GM11168 (cell line): ENCODE measurements around the gene RAPGEF2.
"Not testable (repeated sequence)": the region's sequence is repeated elsewhere in the genome, so short reads cannot be mapped to it uniquely, and the experiment has no call there.

Experiments used
- in situ Hi-C: fragments of 300-500 bp; cut with MboI; formaldehyde crosslinking; loops from one replicate; pipeline ENCODE4 v1.12.0; 2022; ENCODE audit warnings: low sequenced_read_pairs; ENCODE audit not compliant: unreplicated experiment

The RAPGEF2 gene

GRCh38 chr4:159153669-159154068 is 50.8 kb downstream of the RAPGEF2 start:
- in situ Hi-C loops: no loop called here

- in situ Hi-C loops: no loop called here
Observed at GRCh38 chr4:159155119-159155518, 52.2 kb downstream of the RAPGEF2 start.

GRCh38 chr4:159158083-159158617 is 55.3 kb downstream of the RAPGEF2 start:
- in situ Hi-C loops: no loop called here

- in situ Hi-C loops: no loop called here
Observed at GRCh38 chr4:159158985-159159384, 56.1 kb downstream of the RAPGEF2 start.

GRCh38 chr4:159159611-159160010 is 56.7 kb downstream of the RAPGEF2 start:
- in situ Hi-C loops: no loop called here

- in situ Hi-C loops: no loop called here
Observed at GRCh38 chr4:159160242-159160641, 57.4 kb downstream of the RAPGEF2 start.

- in situ Hi-C loops: not testable (repeated sequence)
Observed at GRCh38 chr4:159161436-159161835, 58.6 kb downstream of the RAPGEF2 start.

- in situ Hi-C loops: no loop called here
Observed at GRCh38 chr4:159162576-159162975, 59.7 kb downstream of the RAPGEF2 start.

- in situ Hi-C loops: no loop called here
Observed at GRCh38 chr4:159163521-159163920, 60.6 kb downstream of the RAPGEF2 start.

GRCh38 chr4:159169404-159170302 is 66.8 kb downstream of the RAPGEF2 start:
- in situ Hi-C loops: loop anchor here (10.0 kb wide), 1 partner anchor 315 kb away; no protein-coding TSS in a partner anchor

GRCh38 chr4:159171287-159171686 is 68.4 kb downstream of the RAPGEF2 start:
- in situ Hi-C loops: loop anchor here (10.0 kb wide), 1 partner anchor 316 kb away; no protein-coding TSS in a partner anchor

GRCh38 chr4:159173886-159174285 is 71.0 kb downstream of the RAPGEF2 start:
- in situ Hi-C loops: loop anchor here (10.0 kb wide), 1 partner anchor 319 kb away; no protein-coding TSS in a partner anchor

- in situ Hi-C loops: loop anchor here (10.0 kb wide), 1 partner anchor 320 kb away; no protein-coding TSS in a partner anchor
Observed at GRCh38 chr4:159174645-159175084, 71.8 kb downstream of the RAPGEF2 start.

- in situ Hi-C loops: loop anchor here (10.0 kb wide), 1 partner anchor 321 kb away; no protein-coding TSS in a partner anchor
Observed at GRCh38 chr4:159175085-159175988, 72.5 kb downstream of the RAPGEF2 start.

GRCh38 chr4:159175989-159176375 is 73.1 kb downstream of the RAPGEF2 start:
- in situ Hi-C loops: loop anchor here (10.0 kb wide), 1 partner anchor 321 kb away; no protein-coding TSS in a partner anchor

- in situ Hi-C loops: loop anchor here (10.0 kb wide), 1 partner anchor 323 kb away; no protein-coding TSS in a partner anchor
Observed at GRCh38 chr4:159177265-159178150, 74.6 kb downstream of the RAPGEF2 start.

GRCh38 chr4:159178151-159178546 is 75.3 kb downstream of the RAPGEF2 start:
- in situ Hi-C loops: loop anchor here (10.0 kb wide), 1 partner anchor 323 kb away; no protein-coding TSS in a partner anchor

- in situ Hi-C loops: loop anchor here (10.0 kb wide), 1 partner anchor 324 kb away; no protein-coding TSS in a partner anchor
Observed at GRCh38 chr4:159178979-159179969, 76.4 kb downstream of the RAPGEF2 start.
